T47D (cell line): Measurements from ENCODE around the gene FUNDC2.

Experiments
- DNase-seq, 2 experiments: peaks; one replicate each; pipeline versions ENCODE4 v3.0.0 to v3.0.0-alpha.2; 2011 to 2012; ENCODE audit warnings: low read depth in 1 of 2, low spot score in 1 of 2
- JUND ChIP-seq: IDR thresholded peaks from 2 replicates; pipeline ENCODE4 v1.6.1; 2012; ENCODE audit warnings: low read depth
- in situ Hi-C: cut with HindIII; loops from 2 replicates; pipeline ENCODE4 v1.10.0; 2016; ENCODE audit warnings: low sequenced_read_pairs, low pct_unique_long_range_greater_than_20kb

The FUNDC2 gene

GRCh38 chrX:155026727-155027508 is at the start of gene FUNDC2:
Gene FUNDC2 (plus strand): TSS chrX:155026844. CDS start chrX:155026939, 95 bp downstream.
- in situ Hi-C loops = no loop called here
- no peak for TF ChIP-seq JUND

GRCh38 chrX:154979629-154980028 is 47.0 kb upstream of the FUNDC2 start:
- in situ Hi-C loops = no loop called here
- TF ChIP-seq JUND = no peak
- no peak for DNase-seq

More at GRCh38 chrX:155026727-155027508, at the start of gene FUNDC2:
- DNase-seq = peak; percentile 13 to 95

GRCh38 chrX:154980330-154981115 is 46.1 kb upstream of the FUNDC2 start:
- peak; percentile 9 to 73 for DNase-seq
- no peak for TF ChIP-seq JUND
- in situ Hi-C loops = no loop called here

- TF ChIP-seq JUND = no peak
- in situ Hi-C loops = no loop called here
These were observed 45.6 kb upstream of the FUNDC2 start for GRCh38 chrX:154981116-154981411.

GRCh38 chrX:154986826-154987575 is 39.6 kb upstream of the FUNDC2 start:
- DNase-seq = peak in 1 of 2 experiments; percentile 13
- in situ Hi-C loops = no loop called here
- no peak for TF ChIP-seq JUND

More at GRCh38 chrX:154981116-154981411, 45.6 kb upstream of the FUNDC2 start:
- no peak for DNase-seq

- in situ Hi-C loops = no loop called here
- peak in 1 of 2 experiments; percentile 16 for DNase-seq
- TF ChIP-seq JUND = no peak
These were observed 38.7 kb upstream of the FUNDC2 start for GRCh38 chrX:154987940-154988339.

- in situ Hi-C loops = no loop called here
These were observed 37.9 kb upstream of the FUNDC2 start for GRCh38 chrX:154988719-154989118.

GRCh38 chrX:154990496-154990895 is 36.1 kb upstream of the FUNDC2 start:
- in situ Hi-C loops = no loop called here
- DNase-seq = no peak
- TF ChIP-seq JUND = no peak

More at GRCh38 chrX:154988719-154989118, 37.9 kb upstream of the FUNDC2 start:
- TF ChIP-seq JUND = no peak
- peak in 1 of 2 experiments; percentile 2 for DNase-seq

GRCh38 chrX:154991039-154991438 is 35.6 kb upstream of the FUNDC2 start:
- in situ Hi-C loops = no loop called here
- TF ChIP-seq JUND = no peak
- DNase-seq = no peak

- in situ Hi-C loops = no loop called here
- TF ChIP-seq JUND = no peak
- no peak for DNase-seq
These were observed 35.2 kb upstream of the FUNDC2 start for GRCh38 chrX:154991476-154991875.

GRCh38 chrX:154998204-154998880 is 28.3 kb upstream of the FUNDC2 start:
- in situ Hi-C loops = no loop called here
- no peak for TF ChIP-seq JUND

GRCh38 chrX:155000841-155001240 is 25.8 kb upstream of the FUNDC2 start:
- no peak for TF ChIP-seq JUND
- in situ Hi-C loops = no loop called here
- no peak for DNase-seq

More at GRCh38 chrX:154998204-154998880, 28.3 kb upstream of the FUNDC2 start:
- no peak for DNase-seq
